ENCODE data around the gene TCF3.

Gene TCF3

GRCh38 chr19:1630811-1631210 is 21.6 kb downstream of the TCF3 start:
- Histone ChIP-seq H3K27me3 (ENCODE audit: insufficient read depth, low read length, poor library complexity) (no peaks in the 10 kb centered on the region), H3K79me2 (ENCODE audit: insufficient read depth, low read length) (peaks cover 73% of the 10 kb centered on the region), H3K4me1 (ENCODE audit: insufficient read depth, low read length) (no peaks in the 10 kb centered on the region), H2AFZ (ENCODE audit: low read depth, low read length) (no peak overlapping the region), H3K36me3 (ENCODE audit: insufficient read depth, low read length) (peaks cover 80% of the 10 kb centered on the region), H3K9ac (ENCODE audit: low read depth, low read length) (no peak overlapping the region), H3K4me2 (ENCODE audit: insufficient read depth, low read length) (no peak overlapping the region), H4K20me1 (ENCODE audit: insufficient read depth, low read length) (peaks cover 78% of the 10 kb centered on the region), H3K4me3 (ENCODE audit: low read depth in 1 of 2, low read length in 2 of 2) (no peak overlapping the region), H3K9me3 (ENCODE audit: insufficient read depth, low read length, severe bottlenecking) (no peaks in the 10 kb centered on the region), H3K27ac (ENCODE audit: low read length) (no peak overlapping the region)
- no peak for ATAC-seq (ENCODE audit: insufficient read depth, low read depth)
- no peak for DNase-seq
- TF ChIP-seq EZH2 (IDR thresholded peaks at IDR 0.05; ENCODE audit: borderline replicate concordance, low read depth, low read length, severe bottlenecking) (no peak), CTCF (IDR thresholded peaks at IDR 0.05; ENCODE audit: borderline replicate concordance, extremely low read depth, low read length, poor library complexity, severe bottlenecking) (no peak)

GRCh38 chr19:1630012-1630411 is 22.4 kb downstream of the TCF3 start:
- Histone ChIP-seq H3K36me3 (ENCODE audit: insufficient read depth, low read length) (peaks cover 80% of the 10 kb centered on the region), H3K4me2 (ENCODE audit: insufficient read depth, low read length) (no peak overlapping the region), H3K9ac (ENCODE audit: low read depth, low read length) (no peak overlapping the region), H3K79me2 (ENCODE audit: insufficient read depth, low read length) (peaks cover 68% of the 10 kb centered on the region), H3K4me3 (ENCODE audit: low read depth in 1 of 2, low read length in 2 of 2) (no peak overlapping the region), H2AFZ (ENCODE audit: low read depth, low read length) (no peak overlapping the region), H3K27me3 (ENCODE audit: insufficient read depth, low read length, poor library complexity) (no peaks in the 10 kb centered on the region), H3K9me3 (ENCODE audit: insufficient read depth, low read length, severe bottlenecking) (no peaks in the 10 kb centered on the region), H3K27ac (ENCODE audit: low read length) (no peak overlapping the region), H4K20me1 (ENCODE audit: insufficient read depth, low read length) (peaks cover 76% of the 10 kb centered on the region), H3K4me1 (ENCODE audit: insufficient read depth, low read length) (no peaks in the 10 kb centered on the region)
- TF ChIP-seq CTCF (IDR thresholded peaks at IDR 0.05; ENCODE audit: borderline replicate concordance, extremely low read depth, low read length, poor library complexity, severe bottlenecking) (no peak), EZH2 (IDR thresholded peaks at IDR 0.05; ENCODE audit: borderline replicate concordance, low read depth, low read length, severe bottlenecking) (no peak)
- ATAC-seq (ENCODE audit: insufficient read depth, low read depth) = no peak
- DNase-seq = no peak

GRCh38 chr19:1629256-1629808 is 23.1 kb downstream of the TCF3 start:
- ATAC-seq (ENCODE audit: insufficient read depth, low read depth) = no peak
- H2AFZ ChIP-seq (ENCODE audit: low read depth, low read length) = no peak overlapping the region
- no peak overlapping the region for H3K4me2 ChIP-seq (ENCODE audit: insufficient read depth, low read length)
- TF ChIP-seq EZH2 (IDR thresholded peaks at IDR 0.05; ENCODE audit: borderline replicate concordance, low read depth, low read length, severe bottlenecking) = no peak
- TF ChIP-seq CTCF (IDR thresholded peaks at IDR 0.05; ENCODE audit: borderline replicate concordance, extremely low read depth, low read length, poor library complexity, severe bottlenecking) = no peak
- DNase-seq = no peak
- no peak overlapping the region for H3K9ac ChIP-seq (ENCODE audit: low read depth, low read length)
- H4K20me1 ChIP-seq (ENCODE audit: insufficient read depth, low read length) = peaks cover 76% of the 10 kb centered on the region
- no peaks in the 10 kb centered on the region for H3K27me3 ChIP-seq (ENCODE audit: insufficient read depth, low read length, poor library complexity)
- H3K27ac ChIP-seq (ENCODE audit: low read length) = no peak overlapping the region
- no peaks in the 10 kb centered on the region for H3K9me3 ChIP-seq (ENCODE audit: insufficient read depth, low read length, severe bottlenecking)
- peaks cover 80% of the 10 kb centered on the region for H3K36me3 ChIP-seq (ENCODE audit: insufficient read depth, low read length)
- peaks cover 67% of the 10 kb centered on the region for H3K79me2 ChIP-seq (ENCODE audit: insufficient read depth, low read length)
- no peak overlapping the region for H3K4me3 ChIP-seq (ENCODE audit: low read depth in 1 of 2, low read length in 2 of 2)
- H3K4me1 ChIP-seq (ENCODE audit: insufficient read depth, low read length) = no peaks in the 10 kb centered on the region

- Histone ChIP-seq H3K79me2 (ENCODE audit: insufficient read depth, low read length) (peaks cover 49% of the 10 kb centered on the region), H3K36me3 (ENCODE audit: insufficient read depth, low read length) (peaks cover 83% of the 10 kb centered on the region)
Observed at GRCh38 chr19:1627194-1627593, 25.2 kb downstream of the TCF3 start.

More at GRCh38 chr19:1627194-1627593, 25.2 kb downstream of the TCF3 start:
- no peak overlapping the region for H2AFZ ChIP-seq (ENCODE audit: low read depth, low read length)
- H3K27ac ChIP-seq (ENCODE audit: low read length) = no peak overlapping the region
- peaks cover 70% of the 10 kb centered on the region for H4K20me1 ChIP-seq (ENCODE audit: insufficient read depth, low read length)
- DNase-seq (no peak), ATAC-seq (ENCODE audit: insufficient read depth, low read depth) (no peak)
- no peaks in the 10 kb centered on the region for H3K4me1 ChIP-seq (ENCODE audit: insufficient read depth, low read length)
- no peaks in the 10 kb centered on the region for H3K27me3 ChIP-seq (ENCODE audit: insufficient read depth, low read length, poor library complexity)
- H3K4me2 ChIP-seq (ENCODE audit: insufficient read depth, low read length) = no peak overlapping the region
- H3K9ac ChIP-seq (ENCODE audit: low read depth, low read length) = no peak overlapping the region
- TF ChIP-seq EZH2 (IDR thresholded peaks at IDR 0.05; ENCODE audit: borderline replicate concordance, low read depth, low read length, severe bottlenecking) (no peak), CTCF (IDR thresholded peaks at IDR 0.05; ENCODE audit: borderline replicate concordance, extremely low read depth, low read length, poor library complexity, severe bottlenecking) (no peak)
- no peaks in the 10 kb centered on the region for H3K9me3 ChIP-seq (ENCODE audit: insufficient read depth, low read length, severe bottlenecking)
- no peak overlapping the region for H3K4me3 ChIP-seq (ENCODE audit: low read depth in 1 of 2, low read length in 2 of 2)
